Tibial nerve (tissue), 3 donors: ENCODE results near the gene NSUN2.

Source experiments
- CTCF ChIP-seq, 5 experiments: fragments of 200-600 bp in 3 of 5; fragments of 450-650 bp in 2 of 5; sonication (generic) in 3 of 5; IDR thresholded peaks; one replicate each; pipeline ENCODE4 v1.5.1; 2016 to 2019; ENCODE audit warnings: antibody characterized with exemption in 5 of 5, mild to moderate bottlenecking in 3 of 5, moderate library complexity in 2 of 5
- POLR2A ChIP-seq, 2 donors: fragments of 450-650 bp; IDR thresholded peaks; one replicate each; pipeline ENCODE4 v1.6.1; 2017; ENCODE audit warnings: antibody characterized with exemption in 2 of 2, mild to moderate bottlenecking in 2 of 2, moderate library complexity in 2 of 2

DNA sequence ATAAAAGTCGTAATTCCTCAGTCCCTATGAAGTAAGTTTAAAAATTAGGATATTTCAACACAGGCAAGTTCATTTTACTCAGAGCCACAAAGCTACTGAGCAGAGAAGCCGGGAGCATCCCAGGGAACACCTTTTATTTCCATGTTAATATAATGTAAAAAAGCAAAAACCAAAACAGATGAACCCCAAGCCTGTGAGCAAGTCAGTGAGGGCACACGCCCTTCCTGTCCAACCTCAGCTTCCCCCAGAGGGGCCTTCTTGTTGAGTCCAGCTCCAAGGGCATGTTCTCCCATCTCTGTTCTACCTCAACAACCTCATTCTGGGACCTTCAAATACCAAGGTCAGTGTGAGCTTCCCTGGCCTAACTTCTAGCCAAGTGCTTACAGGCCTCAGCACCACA is 24.8 kb downstream of the NSUN2 start:
- no peak for TF ChIP-seq CTCF (IDR thresholded peaks at IDR 0.05)
- TF ChIP-seq POLR2A (IDR thresholded peaks at IDR 0.05), result no peak
